HG03039 (cell line): ENCODE results near the gene CDH23.

ENCODE experiments used
- ATAC-seq: cut with Tn5 transposase; IDR thresholded peaks from one replicate; pipeline ENCODE4 v1.9.1; 2021; ENCODE audit warnings: mild to moderate bottlenecking, moderate library complexity; ENCODE audit not compliant: unreplicated experiment

The CDH23 gene

DNA sequence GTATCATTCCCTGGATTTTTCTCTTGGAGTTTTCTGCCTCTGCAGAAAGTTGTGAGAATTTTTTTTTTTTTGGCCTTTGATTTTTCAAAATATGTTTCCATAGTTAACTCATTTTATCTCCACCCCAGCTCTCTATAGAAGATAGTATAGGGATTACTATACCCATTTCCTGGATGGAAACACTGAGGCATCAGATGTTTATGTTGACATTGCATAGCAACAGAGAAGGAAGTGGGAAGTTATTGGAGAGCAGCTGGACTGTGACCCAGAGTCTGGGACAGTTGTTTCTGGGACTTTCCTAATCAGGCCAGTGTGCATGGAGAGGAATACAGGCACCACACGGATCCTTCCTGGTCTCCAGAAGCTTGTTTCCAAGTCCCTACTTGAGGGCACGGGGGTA, 158.0 kb downstream of the CDH23 start:
- no peak for ATAC-seq

DNA sequence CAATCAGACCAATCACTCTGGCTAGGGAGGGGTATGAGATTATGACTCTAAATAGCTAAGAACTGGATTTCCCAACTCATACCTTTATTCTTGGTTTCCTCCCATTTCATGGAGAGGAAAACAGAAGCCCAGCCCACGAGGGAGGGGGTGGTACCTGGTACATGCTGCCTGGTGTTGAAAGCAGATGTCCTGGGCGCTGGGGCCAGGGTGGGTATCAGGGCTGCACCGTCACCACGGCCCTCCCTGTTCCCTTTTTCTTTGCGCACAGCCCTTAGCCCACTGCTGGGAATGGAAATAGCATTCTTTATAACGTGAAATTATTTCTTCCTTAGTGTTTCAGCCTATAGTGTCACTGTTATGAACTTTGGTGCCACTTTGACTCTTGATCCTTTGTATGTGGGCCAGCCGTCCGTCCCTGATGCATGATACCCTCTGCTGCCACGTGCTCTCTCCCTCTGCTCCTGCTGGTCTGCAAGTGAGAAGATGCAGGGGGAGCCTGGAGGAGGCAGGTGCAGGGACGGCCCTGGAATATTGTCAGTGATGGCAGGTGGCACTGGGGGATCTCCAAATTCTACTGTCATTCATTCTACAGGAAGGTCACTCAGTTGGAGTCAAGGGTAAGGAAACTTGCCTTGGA, 158.5 kb downstream of the CDH23 start:
- ATAC-seq: no peak

DNA sequence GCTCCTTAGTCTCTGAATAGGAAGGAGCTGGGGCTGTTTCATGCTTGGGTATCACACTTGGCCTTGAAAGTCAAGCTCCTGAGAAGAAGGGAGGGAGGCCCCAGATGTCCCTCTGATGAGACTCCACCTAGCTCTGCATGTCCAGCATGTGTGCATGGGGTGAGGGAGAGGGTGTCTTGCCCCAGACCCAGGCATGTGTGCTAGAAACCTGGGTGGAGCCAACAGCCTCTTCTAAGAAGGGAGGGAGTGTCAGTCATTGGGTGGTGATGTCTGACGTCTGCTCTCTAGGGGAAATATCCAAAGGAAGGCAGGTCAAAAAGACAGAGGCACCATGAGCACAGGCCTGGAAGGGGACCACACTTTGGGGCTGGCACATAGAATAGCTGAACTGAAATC, 159.0 kb downstream of the CDH23 start:
- no peak for ATAC-seq

DNA sequence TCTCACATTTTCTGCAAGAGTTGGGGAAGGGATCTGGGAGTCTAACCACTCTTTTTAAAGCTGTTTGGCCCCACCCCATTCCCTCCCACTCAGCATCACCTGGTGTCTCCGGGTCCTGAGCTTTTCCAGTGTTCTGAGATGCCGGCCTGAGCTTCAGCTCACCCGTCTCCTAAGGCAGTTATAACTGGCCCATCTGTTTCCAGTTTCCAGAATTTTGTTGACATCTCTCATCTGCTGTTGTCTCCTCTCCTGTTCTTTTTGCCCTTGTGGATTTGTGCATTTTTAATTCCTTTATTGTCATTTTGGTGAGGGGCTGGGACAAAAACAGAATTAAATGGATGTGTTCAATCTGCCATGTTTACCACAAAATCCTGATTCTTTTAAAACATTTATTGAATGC, 162.3 kb downstream of the CDH23 start:
- no peak for ATAC-seq

DNA sequence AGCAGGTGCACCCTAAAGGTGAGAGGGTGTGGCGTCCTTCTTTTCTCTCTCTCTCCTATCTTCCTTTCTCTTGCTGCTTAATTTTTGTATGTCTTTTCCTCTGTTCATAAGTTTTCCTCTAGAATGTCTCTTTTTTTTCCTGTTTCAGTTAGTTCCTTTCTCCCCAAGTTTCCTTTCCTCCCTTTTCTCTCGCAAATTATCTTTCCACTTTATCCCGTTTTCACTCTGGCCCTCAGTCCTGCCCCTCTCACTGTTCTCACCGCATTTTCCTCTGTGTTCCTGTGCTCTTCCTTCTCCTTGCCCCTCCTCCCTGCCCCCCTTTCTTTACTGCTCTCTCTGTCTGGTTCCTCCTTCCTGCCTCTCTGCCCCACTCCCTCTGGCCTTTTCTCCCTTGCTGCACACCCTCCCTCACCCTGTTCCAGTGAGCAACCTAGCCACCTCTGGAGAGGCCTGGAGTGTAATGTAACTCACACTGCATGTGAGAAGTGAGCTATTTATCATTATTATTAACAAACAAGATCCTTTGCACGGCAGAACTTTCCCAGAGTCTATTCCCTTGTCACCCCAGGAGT, 164.4 kb downstream of the CDH23 start:
- no peak for ATAC-seq

DNA sequence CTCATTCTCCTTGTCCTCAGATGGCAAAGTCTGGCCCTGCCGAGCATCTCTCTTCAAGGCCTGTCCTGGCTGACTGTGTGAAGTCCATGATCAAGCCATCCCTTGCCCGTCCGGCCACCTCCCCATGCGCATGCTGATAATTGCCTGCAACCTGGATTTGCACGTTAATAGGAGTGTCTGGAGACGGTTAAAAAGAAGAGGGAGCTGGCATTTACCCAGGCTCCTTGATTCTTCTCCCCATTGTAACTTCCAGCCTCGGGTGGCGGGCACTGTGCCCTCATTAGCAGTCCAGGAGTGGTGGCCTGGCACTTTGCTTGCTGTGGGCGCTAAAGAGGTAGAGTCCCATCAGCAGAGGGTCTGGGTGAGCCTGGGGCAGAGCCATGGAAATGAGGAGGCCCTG, 165.5 kb downstream of the CDH23 start:
- ATAC-seq: no peak

DNA sequence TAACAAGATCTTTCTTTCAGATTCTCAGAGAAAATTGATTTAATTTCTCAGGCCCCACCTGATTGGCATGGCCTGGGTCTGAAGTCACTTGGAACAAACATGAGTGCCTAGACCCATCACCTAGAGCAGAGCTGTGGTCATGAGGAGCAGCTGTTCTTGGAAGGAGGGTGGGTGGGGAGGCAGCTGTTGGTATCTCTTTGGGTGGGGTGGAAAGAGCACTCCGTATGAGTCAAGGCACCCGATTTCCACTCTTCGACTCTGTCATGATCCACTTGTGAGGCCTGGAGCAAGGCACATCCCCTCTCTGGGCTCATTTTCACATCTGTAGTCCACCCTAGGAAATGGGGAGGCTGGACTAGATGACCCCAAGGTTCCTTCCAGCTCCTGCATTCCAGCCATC, 166.2 kb downstream of the CDH23 start:
- no peak for ATAC-seq

DNA sequence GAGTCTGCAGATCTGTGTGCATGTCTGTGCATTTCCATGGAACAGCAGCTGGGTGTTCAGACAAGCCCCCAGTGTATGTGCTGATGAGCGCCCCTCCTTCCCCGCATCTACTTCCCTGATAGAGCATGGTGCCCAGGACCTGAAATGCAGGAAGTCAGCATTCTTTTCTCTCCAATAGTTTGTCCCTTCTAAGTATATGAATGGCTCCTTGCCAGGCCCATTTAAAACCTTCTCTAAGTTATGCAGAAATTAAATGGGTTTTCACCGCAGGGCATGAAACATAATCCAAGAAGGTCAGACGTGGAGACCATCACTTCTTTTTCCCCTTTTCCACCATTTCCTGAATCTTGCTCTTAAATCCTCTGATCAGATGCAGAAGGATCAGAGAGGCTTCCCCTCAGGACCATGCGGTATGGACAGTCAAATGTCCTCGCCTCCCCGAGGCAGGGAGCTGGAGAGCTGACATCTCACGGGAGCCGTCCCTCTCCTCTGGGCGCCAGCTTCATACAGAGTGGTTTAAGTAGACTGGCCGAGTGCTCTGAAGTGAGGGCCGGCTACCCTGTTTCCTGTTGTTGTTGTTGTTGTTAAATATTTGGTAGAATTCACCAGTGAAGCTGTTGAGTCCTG, 167.6 kb downstream of the CDH23 start:
- no peak for ATAC-seq

DNA sequence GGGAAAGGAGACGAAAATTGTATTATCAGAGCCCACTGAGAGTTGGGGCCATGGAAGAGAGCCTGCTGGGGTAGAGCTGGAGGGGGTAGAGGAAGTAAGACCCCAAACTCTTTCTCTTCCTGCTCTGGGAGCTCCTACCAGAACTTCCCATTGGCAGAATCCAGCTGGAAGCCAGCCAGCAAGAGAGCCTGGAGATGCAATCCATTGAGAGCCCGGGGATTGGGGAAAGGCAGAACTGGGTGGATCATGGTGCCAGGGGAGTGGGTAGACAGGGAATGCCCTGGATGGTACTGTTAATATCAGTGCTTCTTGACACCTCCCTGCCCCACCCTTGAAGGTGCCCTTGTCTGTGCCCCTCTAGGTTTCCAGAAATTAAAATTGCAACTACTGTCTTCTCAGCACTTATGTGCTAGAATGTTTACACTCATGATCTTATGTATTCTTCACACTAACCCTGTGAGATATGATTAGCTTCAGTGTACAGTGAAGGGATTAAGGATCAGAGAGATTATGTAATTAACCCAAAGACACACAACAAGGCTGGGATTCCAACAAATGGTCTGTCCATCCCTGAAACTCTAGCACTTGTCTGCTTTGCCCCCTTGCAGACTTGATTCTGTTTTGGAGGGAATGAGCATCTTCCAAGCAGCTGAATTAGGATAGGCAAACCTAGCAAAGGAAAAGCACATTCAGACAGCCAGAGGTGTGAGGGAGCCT, 168.7 kb downstream of the CDH23 start:
- no peak for ATAC-seq

DNA sequence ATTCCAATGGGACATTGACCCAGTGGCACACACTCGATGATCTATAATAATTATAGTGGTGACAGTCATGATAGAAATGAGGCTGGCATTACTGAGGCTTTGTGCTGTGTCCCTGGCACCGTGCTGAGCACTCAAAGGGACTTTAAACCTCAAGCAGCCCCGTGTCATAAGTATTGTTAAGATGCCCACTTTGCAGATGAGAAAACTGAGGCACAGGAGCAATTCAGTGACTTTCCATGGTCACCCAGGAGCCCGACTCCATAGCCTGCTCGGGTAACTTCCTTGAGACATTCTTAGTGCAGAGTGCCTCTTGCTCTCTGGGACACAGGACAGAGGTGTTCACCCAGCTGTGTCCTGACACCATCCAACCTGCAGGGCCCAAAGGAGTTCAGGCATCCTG, 170.3 kb downstream of the CDH23 start:
- no peak for ATAC-seq

DNA sequence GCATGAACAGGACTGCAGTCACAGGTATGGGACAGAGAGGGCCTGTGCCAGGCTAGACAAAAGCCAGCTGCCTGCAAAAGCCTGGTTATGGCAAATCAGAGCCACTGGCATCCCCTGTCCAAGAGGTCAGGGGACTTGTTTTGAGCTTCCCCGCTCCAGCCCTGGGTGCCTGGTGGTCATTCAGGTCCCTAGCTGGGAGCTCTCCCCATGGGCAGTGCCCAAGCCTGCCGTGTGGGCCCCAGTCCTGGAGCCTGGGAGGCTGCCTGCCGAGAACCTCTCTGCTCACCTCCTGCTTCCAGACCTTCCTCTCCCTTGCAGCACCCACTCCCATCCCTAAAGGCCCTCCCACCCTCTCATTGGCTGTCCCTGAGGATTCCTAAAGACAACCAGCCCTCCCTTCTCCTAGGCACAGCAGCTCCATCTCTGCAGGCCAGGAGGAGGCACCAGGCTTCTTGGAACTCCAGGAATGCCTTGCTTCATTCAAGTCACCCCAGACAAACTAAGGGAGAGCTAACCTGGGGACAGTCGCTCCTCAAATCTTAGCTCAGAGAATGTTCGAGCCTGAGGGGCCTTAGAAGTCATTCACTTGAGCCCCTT, 172.3 kb downstream of the CDH23 start:
- no peak for ATAC-seq

DNA sequence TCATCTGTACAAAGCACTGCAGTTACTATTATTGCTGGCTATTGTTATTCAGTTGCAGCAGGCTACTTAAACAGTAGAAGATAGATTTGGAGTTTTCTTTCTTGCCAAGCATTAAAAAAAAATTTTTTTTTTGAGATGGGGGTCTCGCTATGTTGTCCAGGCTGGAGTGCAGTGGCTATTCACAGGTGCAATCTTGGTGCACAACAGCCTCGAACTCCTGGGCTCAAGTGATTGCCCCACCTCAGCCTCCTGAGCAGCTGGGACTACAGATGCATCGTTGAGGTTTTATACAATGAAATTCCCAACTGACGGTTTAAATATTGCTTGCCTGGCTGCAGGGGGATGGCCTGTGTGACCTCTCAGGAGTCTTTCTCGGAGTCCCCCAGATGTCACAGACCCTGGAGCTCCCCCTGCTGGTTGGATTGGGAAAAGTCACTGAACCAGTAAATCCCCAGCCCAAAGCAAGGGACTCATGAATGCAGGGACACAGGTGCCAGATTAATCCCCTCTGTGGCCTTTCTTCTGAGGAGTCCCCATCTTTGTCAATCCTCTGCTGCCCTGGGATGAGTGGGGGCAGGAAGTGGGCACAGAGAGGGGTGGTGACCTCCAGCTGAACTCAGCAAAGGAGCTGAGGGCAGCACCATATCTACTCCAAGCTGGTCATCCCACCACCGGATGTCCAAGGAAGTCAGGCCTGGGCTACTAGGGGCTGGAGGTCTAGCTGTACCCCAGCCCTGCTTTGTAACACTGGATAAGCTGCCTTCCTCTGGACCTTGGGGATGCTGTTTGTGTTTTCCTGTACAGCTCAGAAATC, 173.3 kb downstream of the CDH23 start:
- no peak for ATAC-seq

DNA sequence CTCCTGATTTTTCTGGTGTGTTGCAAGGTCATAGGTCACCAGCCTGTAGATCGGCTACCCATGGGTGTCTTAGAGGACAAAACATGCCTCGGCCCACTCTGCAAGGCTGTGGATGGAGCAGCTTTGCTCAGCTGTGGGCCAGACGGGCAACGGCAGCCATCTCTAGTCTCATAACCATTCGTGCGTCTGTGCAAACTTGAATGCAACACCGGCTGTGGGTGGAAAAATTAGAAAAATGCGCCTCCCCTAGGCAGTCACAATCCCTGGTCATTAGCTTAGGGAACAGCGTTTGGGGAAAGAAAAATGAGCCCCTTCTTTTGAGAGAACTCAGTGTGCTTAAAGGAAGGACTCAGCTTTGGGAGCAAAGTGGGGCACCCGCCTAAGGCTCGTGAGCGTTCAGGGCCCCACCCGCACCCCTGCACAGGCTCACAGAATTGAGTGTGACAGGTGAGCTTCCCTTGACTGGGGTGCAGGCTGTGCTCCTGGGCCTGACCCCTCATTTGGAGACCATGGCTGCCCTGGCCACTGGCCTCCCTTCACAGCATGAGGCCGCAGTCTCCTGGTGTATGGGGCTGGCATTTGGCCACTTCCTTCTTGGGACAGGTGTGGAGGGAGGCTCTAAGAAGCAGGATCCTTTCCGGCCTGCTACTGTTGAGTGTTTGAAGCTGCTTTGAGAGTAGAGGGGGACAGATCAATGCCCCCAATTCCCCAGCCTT, 174.9 kb downstream of the CDH23 start:
- no peak for ATAC-seq

DNA sequence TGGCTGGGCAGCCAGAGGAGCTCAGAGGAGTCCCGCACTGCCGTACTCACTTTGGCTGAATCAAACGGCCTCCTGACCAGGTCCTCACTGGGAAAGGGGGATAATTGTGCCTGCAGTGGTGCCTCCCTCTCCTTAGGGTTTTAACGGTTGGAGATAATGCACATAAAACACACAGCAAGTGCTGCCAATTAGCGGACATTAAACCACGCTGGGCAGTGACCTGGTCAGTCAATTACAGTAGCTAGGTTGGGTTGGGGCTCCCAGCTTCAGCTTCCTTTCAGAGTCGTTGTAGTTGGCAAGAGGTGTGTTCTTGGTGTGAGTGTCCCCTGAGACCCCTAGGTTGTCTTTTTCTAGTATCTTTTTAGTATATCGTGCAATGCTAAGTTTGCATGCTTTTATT, 176.2 kb downstream of the CDH23 start:
- ATAC-seq: no peak

DNA sequence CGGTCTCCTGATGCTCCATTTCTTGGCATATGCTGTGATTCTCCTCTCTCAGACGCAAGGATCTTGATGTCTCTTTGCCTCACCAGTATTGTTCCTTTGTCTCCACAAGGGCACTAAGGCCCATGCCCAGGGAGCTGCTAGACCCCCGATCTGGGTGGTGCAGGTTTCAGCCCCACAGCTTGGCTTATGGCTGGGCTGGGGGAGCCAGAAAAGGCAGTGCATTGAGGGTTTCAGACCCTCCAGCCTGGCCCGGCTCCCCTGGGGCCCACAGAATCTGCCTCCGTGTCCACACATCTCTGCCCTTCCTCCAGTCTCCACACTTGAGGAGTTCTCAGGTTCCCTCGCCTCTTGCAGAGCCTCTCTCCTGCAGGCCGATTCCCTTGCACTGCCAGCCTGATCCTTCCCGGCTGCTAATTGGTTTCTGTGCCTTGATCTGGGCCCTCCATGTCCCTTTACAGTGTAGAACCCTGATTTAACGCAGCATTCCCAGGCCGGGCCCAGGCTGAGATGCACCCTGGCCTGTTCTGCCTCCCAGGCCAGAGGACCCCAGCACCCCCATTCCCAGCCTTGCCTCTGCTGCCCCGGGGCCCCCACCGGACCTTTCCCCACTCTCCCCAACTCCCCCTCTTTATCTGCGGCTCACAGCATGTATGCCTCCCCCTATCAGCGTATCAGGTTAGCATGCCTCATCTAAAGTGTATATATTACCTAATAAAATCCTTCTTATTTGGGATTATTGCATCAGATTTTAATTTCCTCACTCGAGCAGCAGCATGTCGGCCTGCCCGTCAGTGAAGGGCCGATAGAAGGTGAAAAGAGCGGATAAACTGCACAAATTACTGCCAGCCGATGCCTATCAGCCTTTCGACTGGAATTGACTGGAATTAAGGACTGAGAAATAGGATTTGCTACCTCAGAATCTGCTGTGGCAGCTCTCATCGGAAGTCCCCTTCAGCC, 177.1 kb downstream of the CDH23 start:
- ATAC-seq: no peak

DNA sequence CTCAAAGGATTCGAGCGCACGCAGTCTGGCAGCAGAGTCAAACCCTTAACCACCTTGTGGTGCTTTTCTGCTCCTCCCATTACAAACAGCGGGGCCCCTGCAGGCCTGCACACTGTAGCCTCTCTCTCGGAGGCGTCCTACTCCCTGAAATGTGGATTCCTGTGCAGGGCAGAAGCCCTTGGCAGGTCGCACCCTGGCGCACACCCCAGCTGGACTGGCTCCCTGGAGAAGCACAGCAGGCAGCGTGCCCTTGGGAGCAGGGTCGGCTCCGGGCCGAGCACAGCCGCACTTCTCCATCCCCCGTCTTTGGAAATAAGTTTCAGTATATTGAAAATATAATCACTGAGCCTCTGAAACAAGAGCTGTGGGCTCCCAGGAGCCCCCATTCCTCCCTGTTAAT, 178.7 kb downstream of the CDH23 start:
- ATAC-seq: no peak

DNA sequence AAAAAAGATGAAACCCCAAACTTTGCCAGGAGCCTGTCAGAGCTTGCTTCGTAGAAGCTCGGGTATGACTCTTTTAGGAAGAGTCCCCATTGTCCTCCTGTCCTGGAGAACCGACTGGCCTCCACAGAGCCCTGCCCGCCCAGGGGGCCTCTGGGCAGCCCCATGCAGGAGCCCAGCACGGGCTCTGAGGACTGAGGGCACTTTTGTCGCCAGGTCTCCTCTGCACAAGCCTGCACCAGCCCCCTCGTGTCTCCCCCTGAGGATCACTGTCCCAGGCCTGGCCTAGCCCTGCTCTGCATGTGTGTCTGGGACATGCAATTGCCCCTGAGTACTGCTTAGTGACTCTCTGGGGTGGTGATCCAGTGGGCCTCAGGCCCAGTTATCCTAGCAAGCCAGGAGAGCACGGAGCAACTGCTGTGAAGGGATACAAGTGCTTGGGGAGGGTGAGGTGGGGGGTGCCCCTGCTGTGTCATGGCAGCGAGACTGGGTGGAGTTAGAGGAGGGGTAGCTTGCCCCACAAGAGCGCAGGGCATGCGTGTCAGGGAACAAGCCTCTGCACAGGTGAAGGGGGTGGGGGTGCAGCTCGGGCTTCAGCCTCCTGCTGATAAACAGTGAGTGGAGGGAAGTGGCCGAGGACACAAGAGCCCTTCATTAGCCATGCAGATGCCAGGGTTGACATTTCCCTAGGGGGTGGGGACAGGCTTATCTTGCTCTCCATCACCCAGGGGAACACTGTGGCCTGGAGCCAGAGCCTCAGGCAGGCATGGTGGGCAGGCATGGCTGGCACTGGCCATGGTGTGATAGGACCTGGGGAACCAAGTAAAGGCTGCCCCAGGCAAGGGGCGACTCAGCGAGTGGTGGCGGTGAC, 179.4 kb downstream of the CDH23 start:
- ATAC-seq: no peak

DNA sequence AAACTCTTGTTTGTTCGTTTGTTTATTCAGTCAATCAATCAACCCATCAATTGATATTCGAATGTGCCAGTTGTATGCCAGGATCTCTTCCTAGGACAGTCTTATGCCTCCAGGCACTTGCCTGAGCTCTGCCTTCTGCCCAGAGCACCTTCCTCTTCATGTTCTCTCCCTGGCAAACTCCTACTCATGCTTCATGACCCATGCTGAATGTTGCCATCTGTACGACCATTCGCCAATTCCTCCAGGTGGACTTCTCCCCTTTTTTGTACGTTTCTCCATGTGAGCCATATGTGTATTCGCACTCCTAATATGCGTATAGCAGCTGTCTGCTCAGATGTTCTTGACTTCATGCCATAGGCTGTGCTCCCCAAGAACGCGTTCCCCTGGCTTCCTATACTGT, 180.1 kb downstream of the CDH23 start:
- ATAC-seq: no peak
